Activated T-helper 1 cell treated with anti-CD3 and anti-CD28 coated beads, Interleukin-2, amount 50 U/mL, for 16 hours (primary cell): Measurements from ENCODE around the gene MRFAP1.

Experiments
- DNase-seq, 2 donors: peaks; one replicate each; pipeline ENCODE4 v3.0.0-alpha.2; 2020; ENCODE audit warnings: low read depth in 1 of 2, low spot score in 1 of 2

MRFAP1 gene

GRCh38 chr4:6689506-6689960, 49.0 kb downstream of the MRFAP1 start:
- no peak for DNase-seq
